VCaP (cell line): ENCODE measurements around the gene PLEKHM2.

Experiments
- H3K27ac ChIP-seq: fragments of 450-650 bp; 2 replicates; pipeline ENCODE4 v1.5.1; 2017
- CTCF ChIP-seq: fragments of 450-650 bp; conservative IDR thresholded peaks from 2 replicates; pipeline ENCODE4 v1.5.1; 2017; ENCODE audit warnings: mild to moderate bottlenecking, moderate library complexity

The PLEKHM2 gene

GRCh38 chr1:15728937-15729657 is 45.0 kb downstream of the PLEKHM2 start:
- no peak overlapping the region for H3K27ac ChIP-seq
- no peak for TF ChIP-seq CTCF

GRCh38 chr1:15730423-15730822 is 46.3 kb downstream of the PLEKHM2 start:
- H3K27ac ChIP-seq = no peak overlapping the region
- no peak for TF ChIP-seq CTCF

GRCh38 chr1:15730936-15731335 is 46.8 kb downstream of the PLEKHM2 start:
- TF ChIP-seq CTCF = no peak
- no peak overlapping the region for H3K27ac ChIP-seq

- no peak overlapping the region for H3K27ac ChIP-seq
- no peak for TF ChIP-seq CTCF
These were observed 47.9 kb downstream of the PLEKHM2 start for GRCh38 chr1:15731735-15732685.

GRCh38 chr1:15732686-15733081 is 48.6 kb downstream of the PLEKHM2 start:
- no peak for TF ChIP-seq CTCF
- no peak overlapping the region for H3K27ac ChIP-seq

GRCh38 chr1:15733218-15733725 is 49.2 kb downstream of the PLEKHM2 start:
- no peak for TF ChIP-seq CTCF
- H3K27ac ChIP-seq = no peak overlapping the region

- TF ChIP-seq CTCF = no peak
- no peak overlapping the region for H3K27ac ChIP-seq
These were observed 49.7 kb downstream of the PLEKHM2 start for GRCh38 chr1:15733726-15734226.
